Measurements from ENCODE around the gene IGFALS.

Gene IGFALS

GRCh38 chr16:1788095-1788707, 5.3 kb downstream of the IGFALS start:
- DNase-seq = no peak

DNA sequence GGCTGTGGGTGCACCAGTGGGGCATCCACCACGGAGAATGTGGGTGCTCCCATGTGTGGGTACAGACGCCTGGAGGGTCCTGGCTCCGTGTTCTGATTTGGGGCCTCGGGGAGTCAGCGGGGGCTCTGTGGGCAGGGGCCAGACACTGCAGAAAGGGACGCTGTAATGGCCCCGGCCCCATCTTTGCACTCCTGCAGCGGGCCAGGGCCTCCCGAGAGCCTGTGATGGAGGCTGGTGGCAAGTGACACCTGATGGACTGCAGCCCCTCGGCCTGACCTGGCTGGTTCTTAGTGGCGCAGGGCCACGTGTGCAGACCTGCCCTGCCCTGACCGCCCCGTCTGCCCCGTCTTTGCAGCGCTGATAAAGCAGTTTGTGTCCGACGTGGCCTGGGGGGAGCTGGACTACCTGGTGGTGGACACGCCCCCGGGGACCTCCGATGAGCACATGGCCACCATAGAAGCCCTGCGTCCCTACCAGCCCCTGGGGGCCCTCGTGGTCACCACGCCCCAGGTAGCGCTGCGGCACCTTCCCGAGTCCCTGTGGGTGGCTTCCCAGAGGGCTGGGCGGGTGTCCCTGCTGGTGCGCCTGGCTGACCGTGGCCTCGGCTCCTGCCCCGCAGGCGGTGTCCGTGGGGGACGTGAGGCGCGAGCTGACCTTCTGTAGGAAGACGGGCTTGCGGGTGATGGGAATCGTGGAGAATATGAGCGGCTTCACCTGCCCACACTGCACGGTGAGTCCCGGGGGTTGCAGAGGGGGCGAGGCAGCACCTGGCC, 6.0 kb downstream of the IGFALS start:
- DNase-seq = peak in 1 of 2 experiments; percentile 0

GRCh38 chr16:1787056-1787321, 6.5 kb downstream of the IGFALS start:
- no peak for DNase-seq

- DNase-seq = peak in 1 of 2 experiments; percentile 1
Measured at GRCh38 chr16:1786242-1787055, 7.1 kb downstream of the IGFALS start.

DNA sequence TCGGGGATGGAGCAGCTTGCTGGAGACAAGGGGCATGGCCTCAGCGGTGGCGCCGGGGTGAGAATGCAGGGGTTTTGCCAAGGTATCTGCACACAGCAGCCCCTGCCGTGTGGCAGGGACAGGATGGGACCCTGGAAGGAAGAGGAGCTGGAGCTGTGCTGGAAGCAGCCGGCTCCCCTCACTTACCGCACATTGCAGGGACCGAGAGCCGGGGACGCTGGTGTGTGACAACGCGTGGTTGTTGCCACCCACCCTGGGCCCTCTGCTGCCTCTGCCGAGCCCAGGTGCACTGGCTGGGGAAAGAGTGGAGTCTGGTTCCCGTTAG, 7.7 kb downstream of the IGFALS start:
- no peak for DNase-seq

GRCh38 chr16:1784977-1785845, 8.3 kb downstream of the IGFALS start:
- DNase-seq = no peak

DNA sequence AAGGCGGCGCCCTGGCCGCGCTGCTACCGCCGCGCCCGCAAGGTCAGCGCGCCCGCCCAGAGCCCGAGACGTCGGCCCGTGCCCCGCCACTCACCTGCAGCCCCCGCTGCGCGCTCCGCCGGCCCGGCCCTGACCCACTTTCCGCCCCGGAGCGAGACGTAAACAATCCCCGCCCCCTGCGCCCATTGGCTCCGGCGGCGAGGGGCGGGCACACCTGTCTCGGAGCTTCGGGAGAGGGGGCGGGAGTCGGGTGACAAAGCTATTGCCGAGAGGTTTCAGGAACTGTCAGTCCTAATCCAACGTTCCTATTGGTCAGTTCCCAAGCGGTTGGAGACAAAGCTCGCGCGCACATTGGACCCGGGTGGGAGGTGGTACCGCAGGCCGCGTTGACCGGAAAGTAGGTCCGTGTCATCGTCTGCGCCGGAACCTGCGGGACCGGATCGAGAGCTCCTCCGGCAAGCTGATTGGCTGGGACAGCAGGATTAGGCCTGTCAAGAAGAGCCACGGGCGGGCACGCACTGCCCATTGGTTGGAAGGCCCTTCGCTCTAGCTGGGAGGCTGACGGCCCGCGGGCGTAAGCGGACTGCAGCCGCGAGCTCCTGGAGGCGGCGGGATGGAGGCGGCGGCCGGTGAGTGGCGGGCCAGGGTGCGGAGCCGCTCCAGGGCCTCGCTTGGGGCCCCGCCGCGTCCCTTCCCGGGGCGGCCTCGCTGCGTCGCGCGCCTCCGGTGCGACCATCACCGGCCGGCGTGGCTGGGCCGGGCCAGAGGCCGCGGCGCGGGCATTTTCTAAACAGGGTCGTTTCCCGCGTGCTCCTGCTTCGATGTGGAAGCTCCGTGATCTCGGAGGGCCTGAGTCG, 10.9 kb downstream of the IGFALS start, which contains the start of the genes NUBP2 and SPSB3:
Gene NUBP2, plus strand, starts transcription at position 553 of the 857 bp plus-strand sequence. Its CDS starts 61 bp downstream, at position 614.
Gene SPSB3, minus strand, starts transcription at position 164 of the 857 bp plus-strand sequence. CDS start 1,088 bp downstream, outside the sequence.
- peak; percentile 95 to 96 for DNase-seq

DNA sequence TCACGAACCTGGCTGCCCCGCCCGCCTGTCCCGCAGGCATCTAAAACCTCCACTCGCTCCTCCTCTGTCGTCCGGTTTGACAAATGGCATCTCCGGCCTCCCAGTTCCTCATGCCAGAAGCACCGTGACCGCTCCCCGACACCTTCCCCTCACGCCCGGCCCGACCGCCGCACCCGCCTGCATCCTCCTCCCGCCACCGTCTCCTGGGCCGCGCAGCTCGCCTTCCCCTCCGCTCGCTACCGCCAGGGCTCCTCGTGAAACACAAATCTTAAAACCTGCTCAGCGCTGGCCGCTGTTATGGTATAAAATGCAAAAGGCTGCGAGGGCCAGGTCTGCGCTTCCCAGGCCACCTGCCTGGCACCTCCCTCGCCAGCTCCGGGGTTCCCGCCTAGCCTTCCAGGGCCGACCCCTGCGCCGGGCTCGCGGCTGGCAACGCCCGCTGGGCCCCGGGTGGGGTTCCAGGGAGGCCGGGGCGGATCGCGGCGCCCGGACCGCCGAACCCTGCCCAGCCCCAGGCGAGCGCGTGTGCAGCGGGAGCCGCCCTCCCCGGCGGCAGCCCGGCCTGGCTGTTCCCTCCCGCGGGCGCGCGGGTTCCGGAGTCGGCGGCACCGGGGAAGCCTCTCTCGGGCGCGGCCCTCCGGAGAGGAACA, 11.6 kb downstream of the IGFALS start:
- DNase-seq = no peak

- no peak for DNase-seq
Measured at GRCh38 chr16:1781254-1781653, 12.3 kb downstream of the IGFALS start.

GRCh38 chr16:1780677-1781072, 12.8 kb downstream of the IGFALS start:
- DNase-seq = no peak

DNA sequence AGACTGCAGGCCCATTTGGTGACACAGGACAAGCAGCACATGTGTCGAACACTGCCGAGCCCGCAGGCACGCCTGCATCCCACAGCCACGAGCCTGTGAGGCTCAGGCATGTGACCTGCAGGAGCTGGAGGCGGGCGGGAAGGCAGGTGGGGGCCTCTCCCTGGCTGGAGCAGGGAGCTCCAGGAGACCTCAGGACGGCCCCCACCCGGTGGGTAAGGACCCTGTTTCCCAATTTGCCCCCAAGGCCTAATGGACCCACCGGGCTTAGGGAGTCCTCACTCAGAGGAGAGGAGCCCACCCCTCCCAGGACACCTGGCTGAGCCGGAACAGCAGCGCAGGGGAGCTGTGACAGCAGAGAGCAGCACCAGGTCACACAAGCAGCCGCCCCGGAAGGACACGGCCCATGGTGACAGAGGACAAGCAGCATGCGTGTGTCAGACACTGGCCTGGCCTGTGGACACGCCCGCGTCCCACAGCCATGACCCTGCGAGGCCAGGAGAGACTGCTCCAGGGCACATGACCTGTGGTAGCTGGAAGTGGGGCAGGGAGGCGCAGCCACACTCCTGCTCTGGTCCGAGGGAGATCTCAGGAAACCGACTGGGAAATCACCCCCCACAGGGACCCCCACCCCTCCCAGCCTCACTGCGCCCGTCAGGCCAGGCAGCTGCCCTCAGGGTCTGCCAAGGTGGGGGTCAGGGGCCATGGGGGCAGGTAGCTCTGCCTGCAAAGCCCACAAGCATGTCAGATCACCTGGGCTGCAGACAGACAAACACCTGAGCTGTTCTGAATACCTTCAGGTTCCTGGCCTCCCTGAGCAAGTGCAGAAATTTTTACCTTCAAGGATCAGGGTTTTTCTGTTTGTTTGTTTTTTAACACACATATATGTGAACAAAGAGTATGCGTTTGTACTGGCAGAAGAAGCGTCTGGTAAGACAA, 13.5 kb downstream of the IGFALS start:
- DNase-seq = no peak

DNA sequence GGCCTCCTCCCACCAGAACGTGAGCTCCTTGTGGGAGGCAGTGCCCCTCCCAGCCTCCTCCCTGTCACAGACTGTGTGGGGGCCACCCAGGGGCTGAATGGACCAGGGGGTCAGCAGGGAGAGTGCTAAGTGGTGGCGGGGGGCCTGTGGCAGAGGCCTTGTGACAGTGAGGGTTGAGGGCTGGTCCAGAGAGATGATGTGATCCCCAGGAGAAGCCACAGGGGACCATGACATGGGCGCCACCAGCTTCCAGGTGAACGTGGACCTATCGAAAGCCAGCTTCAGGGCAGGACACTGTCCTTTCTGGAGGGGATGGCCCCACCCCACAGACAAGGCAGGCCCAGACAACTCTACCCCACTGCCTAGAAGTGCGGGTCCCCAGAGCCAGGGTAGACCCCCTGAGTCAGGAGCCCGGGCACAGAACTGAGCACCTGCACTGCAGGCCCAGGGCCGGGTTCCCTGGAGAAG, 14.2 kb downstream of the IGFALS start:
- no peak for DNase-seq

DNA sequence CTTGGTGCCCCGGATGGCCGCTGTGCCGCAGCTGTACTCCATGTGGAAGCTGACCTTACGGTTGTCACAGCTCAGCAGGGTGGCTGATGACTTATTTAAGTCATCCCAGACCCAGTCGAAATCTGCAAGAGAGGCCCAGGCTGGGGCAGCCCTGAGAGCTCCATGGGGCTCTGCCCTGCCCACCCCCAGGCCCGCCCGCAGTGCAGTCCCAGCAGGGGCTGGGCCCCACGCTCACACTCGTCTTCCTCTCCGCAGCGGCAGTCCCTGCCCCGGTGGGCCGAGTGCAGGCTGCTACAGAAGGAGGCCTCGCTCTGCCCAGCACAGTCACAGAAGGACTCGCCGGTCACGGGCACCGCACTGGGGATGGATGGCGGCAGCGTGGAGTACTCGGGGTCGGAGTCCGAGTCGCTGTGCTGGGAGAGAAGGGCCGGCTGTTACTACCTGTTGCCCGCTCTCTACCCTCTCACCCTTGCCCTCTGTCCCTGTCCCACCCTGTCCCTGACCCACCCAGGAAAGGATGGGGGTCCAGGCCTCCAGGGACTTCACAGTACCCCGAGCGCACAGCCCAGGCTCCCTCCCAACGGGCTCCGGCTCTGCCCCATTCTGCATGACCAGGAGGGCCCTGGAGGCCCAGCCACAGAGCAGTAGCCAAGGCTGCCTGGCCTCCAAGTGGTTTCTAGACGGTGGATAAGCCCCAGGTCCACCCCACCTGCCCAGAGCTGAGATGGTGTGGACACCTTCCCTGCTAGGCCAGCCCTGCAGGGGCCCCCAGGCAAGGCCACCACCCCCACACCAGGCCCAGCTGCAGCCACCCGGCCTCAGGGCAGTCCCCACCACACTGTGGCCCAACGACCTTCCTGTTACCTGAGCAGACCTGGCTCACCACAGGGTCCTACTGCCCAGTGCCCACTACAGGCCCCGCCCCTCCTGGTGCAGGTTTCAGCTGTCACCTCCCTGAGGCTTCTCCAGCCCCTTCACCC, 15.0 kb downstream of the IGFALS start:
- DNase-seq = no peak

DNA sequence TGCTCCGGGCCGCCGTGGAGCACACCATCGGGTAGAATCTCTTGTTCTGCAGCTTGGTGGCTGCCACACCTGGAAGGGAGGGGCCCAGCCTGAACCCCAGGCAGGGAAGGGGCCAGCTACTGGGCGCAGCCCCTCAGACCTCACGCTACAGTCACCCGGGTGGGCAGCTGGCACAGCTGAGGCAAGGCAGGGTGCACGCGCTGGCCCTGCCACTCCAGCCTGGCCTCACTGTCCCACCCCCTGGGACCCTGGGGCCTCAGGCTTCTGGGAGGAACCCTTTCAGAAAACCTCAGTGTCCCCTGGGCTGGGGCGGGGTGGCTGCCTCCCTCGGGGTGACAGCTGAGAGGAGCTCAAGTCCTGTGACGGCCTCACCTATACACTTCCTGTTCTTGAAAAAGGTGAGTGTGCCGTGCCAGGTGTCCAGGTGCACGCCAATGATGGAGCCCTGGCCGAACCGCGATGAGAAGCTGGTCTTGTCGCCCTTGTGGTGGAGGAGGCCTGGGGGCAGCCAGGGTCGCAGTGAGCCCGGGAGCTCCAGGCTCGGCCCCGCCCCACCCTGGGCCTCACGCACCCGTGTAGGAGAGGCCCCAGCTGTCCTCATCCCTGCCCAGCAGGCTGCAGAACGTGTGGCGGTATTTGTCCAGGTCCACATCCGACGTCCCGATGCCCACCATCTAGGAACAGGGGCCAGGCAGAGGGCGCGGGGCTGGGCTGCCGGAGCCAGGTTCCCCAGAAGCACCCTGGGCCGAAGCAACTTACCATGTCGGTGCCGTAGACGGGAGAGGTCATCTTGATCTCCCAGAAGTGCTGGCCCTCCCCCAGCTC, 15.9 kb downstream of the IGFALS start:
- DNase-seq = no peak

DNA sequence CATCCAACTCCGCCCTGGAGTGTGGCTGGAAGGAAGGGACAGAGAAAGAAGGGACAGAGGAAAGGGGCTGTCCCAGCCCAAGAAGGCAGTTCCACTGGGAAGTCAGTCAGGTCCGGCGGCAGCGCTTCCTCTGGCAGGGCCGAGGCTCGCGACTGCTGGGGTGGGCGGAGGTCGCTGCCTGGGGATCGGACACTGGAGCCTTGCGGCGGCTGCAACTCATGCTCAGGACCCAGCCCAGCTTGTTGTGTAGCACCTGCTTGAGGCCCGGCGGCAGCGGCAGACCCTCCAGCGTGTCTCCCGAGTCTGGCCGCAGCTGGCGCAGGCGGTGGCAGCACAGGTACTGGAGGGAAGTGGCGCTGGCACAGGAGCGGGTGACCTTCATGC, 16.5 kb downstream of the IGFALS start:
- no peak for DNase-seq

DNA sequence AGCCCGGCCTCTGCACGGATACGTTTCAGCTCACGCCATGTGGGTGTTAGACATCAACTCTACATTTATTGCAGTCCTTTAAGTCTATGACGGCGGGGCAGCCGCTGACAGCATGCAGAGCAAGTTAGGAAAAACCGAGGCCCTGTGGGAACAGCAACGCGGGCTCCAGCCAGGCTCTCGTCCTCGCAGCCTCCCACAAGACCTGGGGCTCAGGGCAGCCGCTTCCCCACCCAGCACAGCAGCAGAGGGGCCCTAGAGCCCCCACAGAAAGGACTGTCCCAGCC, 16.9 kb downstream of the IGFALS start:
- DNase-seq = no peak

DNA sequence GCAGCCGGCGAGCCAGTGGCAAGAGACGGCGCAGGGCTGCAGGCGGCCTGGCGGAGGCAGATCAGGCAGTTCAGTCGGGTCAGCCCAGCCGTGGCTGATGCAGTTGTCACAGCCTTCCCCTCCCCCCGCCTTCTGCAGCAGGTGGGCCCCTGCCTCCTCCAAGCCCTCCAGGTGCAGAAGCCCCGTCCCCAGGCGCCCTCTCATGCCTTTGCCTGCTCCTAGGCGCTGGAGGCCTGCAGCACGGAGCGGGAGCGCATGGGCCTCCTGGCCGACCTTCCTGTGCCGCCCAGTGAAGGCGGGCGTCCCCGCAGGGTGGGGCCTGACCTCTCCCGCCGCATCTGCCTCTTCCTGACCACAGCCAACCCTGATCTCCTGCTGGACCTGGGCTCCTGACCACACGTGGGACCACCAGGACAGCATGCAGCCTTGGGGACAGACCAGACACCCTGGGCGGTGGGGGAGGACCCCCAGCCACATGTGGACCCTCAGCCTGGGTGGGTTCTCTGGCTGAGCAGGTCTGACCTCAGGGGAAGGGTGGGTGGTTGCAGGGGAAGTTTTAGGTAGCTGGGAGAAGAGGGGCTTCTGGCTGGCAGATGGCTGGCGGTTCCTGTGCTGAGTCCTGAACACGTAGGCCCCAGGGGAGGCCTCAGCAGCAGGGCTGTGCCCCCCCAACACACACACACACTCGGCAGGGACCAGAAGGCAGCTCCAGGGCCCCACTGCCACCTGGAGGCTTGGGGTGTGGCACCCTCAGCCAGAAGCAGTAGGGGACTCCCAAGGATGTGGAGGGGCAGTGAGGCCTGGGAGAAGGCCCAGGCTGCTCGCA, 17.4 kb downstream of the IGFALS start:
- no peak for DNase-seq

Measured in activated CD4-positive, alpha-beta T cell treated with anti-CD3 and anti-CD28 coated beads, Interleukin-2, amount 50 U/mL, for 4 hours (primary cell).